Subcutaneous abdominal adipose tissue (tissue), 5 donors: Measurements from ENCODE around the gene GSDME.

Experiments used
- H3K27ac ChIP-seq: one replicate; pipeline ENCODE4 v1.7.0; 2013; ENCODE audit warnings: low read depth, mild to moderate bottlenecking, inconsistent platforms, low read length, moderate library complexity
- H3K27me3 ChIP-seq, 5 donors: one replicate each; pipeline ENCODE4 v1.7.0; 2013; ENCODE audit warnings: low read length in 5 of 5, inconsistent platforms in 1 of 5; ENCODE audit not compliant: control insufficient read depth in 5 of 5, insufficient read depth in 4 of 5
- H3K36me3 ChIP-seq, 5 donors: one replicate each; pipeline ENCODE4 v1.7.0; 2013; ENCODE audit warnings: low read length in 5 of 5; ENCODE audit not compliant: control insufficient read depth in 5 of 5, insufficient read depth in 5 of 5
- H3K4me1 ChIP-seq, 5 donors: one replicate each; pipeline ENCODE4 v1.7.0; 2013; ENCODE audit warnings: low read length in 5 of 5, mild to moderate bottlenecking in 3 of 5, moderate library complexity in 1 of 5; ENCODE audit not compliant: control insufficient read depth in 5 of 5, insufficient read depth in 5 of 5
- H3K4me3 ChIP-seq, 5 donors: one replicate each; pipeline ENCODE4 v1.7.0; 2013; ENCODE audit warnings: low read length in 5 of 5, low read depth in 1 of 5
- H3K9ac ChIP-seq, 5 donors: one replicate each; pipeline ENCODE4 v1.7.0; 2013; ENCODE audit warnings: low read length in 5 of 5, mild to moderate bottlenecking in 4 of 5, moderate library complexity in 3 of 5
- H3K9me3 ChIP-seq, 5 donors: one replicate each; pipeline ENCODE4 v1.7.0; 2013; ENCODE audit warnings: low read length in 5 of 5; ENCODE audit not compliant: control insufficient read depth in 5 of 5
- donor health status: healthy.
- donor health status: healthy.
- donor health status: healthy.
- donor health status: healthy.
- donor health status: healthy.

GSDME gene

DNA sequence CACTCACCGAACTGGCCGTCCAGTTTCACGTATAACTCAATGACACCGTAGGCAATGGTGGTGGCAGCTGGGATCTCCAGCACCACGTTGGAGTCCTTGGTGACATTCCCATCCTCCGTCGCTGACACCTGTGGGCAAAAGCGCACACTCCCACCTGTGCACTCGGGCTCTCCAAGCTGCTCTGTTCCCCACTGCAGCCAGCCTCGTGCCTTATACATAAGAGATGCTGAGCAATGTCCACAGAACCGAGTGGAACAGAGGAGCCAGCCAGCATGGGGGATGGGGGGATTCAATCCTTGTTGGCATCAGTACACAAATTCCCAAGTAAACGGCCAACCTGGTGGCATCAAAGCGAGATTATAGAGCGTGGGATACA, 40.0 kb downstream of the GSDME start:
- Histone ChIP-seq H3K27ac (no peak overlapping the region), H3K4me3 (no peak overlapping the region), H3K9ac (no peak overlapping the region), H3K27me3 (peaks cover 0 to 4% (median 0%) of the 10 kb centered on the region in 5 donors), H3K4me1 (no peaks in the 10 kb centered on the region), H3K9me3 (no peaks in the 10 kb centered on the region), H3K36me3 (no peaks in the 10 kb centered on the region)

GRCh38 chr7:24716480-24717246, 40.6 kb downstream of the GSDME start:
- H3K4me1 ChIP-seq: no peaks in the 10 kb centered on the region
- H3K27me3 ChIP-seq: peaks cover 0 to 4% (median 0%) of the 10 kb centered on the region in 5 donors
- H3K9me3 ChIP-seq: no peaks in the 10 kb centered on the region
- H3K9ac ChIP-seq: no peak overlapping the region
- H3K27ac ChIP-seq: no peak overlapping the region
- no peak overlapping the region for H3K4me3 ChIP-seq
- H3K36me3 ChIP-seq: no peaks in the 10 kb centered on the region

- H3K27ac ChIP-seq: no peak overlapping the region
These were observed 41.4 kb downstream of the GSDME start for GRCh38 chr7:24715661-24716479.

DNA sequence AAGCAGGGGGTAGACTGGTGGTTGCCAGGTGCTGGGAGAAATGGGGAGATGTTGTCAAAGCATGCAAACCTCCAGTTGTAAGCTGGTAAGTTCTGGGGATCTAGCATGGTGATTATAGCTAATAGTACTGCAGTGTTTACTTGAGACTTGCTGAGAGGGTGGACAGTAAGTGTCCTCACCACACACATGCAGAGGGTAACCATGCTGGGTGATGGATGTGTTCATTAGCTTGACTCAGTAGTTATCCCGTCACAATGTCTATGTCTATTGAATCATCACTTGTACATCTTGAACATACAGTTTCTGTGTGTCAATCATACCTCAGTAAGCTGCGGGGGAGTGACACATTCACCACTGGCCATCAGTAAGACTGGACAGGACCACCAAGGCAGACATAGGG, 42.1 kb downstream of the GSDME start:
- Histone ChIP-seq H3K36me3 (no peaks in the 10 kb centered on the region), H3K9me3 (no peaks in the 10 kb centered on the region), H3K9ac (no peak overlapping the region), H3K27ac (no peak overlapping the region), H3K4me1 (no peaks in the 10 kb centered on the region), H3K27me3 (peaks cover 0 to 4% (median 0%) of the 10 kb centered on the region in 5 donors), H3K4me3 (no peak overlapping the region)

More at GRCh38 chr7:24715661-24716479, 41.4 kb downstream of the GSDME start:
- Histone ChIP-seq H3K9ac (no peak overlapping the region), H3K36me3 (no peaks in the 10 kb centered on the region), H3K4me1 (no peaks in the 10 kb centered on the region), H3K4me3 (no peak overlapping the region), H3K9me3 (no peaks in the 10 kb centered on the region), H3K27me3 (peaks cover 0 to 4% (median 0%) of the 10 kb centered on the region in 5 donors)

DNA sequence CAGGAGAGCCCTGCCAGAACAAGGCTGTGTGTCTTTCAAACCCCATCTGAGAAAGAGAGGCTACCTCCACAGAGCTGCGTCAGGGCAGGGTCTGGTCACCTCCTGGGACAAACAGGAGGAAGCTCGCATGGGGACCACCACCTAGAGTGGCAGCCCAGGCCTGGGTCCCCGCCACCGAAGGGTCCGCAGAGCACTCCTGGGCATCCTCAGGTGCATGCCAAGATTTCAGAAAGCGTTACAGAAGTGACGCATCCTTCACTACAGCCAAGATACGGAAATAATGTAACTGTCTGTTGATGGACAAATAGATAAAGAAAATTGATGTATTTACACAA, 42.6 kb downstream of the GSDME start:
- Histone ChIP-seq H3K9me3 (no peaks in the 10 kb centered on the region), H3K9ac (no peak overlapping the region), H3K27me3 (peaks cover 0 to 4% (median 0%) of the 10 kb centered on the region in 5 donors), H3K36me3 (no peaks in the 10 kb centered on the region), H3K4me1 (no peaks in the 10 kb centered on the region), H3K27ac (no peak overlapping the region), H3K4me3 (no peak overlapping the region)

DNA sequence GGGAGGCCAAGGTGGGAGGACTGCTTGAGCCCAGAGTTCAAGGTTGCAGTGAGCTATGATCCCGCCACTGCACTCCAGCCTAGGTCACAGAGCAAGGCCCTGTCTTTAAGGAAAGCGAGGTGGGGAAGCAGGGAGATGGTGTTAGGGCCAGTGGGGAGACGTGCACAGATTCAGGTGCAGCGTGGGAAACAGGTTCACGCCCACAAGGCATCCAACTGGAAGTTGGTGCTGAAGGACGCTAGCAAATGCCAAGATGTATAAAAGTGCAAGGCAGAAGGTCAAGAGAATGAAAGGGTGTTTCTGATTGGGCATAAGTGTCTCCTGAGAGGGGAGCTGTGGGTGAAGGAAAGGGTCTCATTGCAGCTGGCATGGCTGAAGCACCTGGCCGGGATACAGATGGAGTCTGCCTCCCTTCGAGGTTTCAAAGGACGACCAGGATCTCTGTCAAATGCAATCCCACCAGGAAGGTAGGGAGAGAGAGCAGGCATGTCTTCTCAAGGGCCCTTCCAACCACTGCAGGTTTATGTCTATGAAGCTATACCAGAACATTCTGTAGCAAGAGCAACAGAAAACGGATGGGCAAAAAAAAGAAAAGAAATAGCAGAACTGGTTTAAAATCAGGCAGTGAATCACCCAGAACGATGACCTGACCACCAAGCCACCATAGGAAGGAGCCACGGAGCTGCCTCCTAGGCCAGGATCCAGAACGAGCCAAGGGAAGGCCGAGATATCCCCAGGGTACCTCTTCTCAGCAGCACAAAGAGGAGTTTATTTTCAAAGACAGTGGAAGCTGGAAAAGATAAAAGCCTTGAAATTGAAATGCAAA, 43.2 kb downstream of the GSDME start:
- H3K9me3 ChIP-seq: no peaks in the 10 kb centered on the region
- H3K9ac ChIP-seq: no peak overlapping the region
- no peaks in the 10 kb centered on the region for H3K36me3 ChIP-seq
- H3K27ac ChIP-seq: no peak overlapping the region
- H3K27me3 ChIP-seq: peaks cover 0 to 4% (median 0%) of the 10 kb centered on the region in 5 donors
- H3K4me1 ChIP-seq: no peaks in the 10 kb centered on the region
- H3K4me3 ChIP-seq: no peak overlapping the region

DNA sequence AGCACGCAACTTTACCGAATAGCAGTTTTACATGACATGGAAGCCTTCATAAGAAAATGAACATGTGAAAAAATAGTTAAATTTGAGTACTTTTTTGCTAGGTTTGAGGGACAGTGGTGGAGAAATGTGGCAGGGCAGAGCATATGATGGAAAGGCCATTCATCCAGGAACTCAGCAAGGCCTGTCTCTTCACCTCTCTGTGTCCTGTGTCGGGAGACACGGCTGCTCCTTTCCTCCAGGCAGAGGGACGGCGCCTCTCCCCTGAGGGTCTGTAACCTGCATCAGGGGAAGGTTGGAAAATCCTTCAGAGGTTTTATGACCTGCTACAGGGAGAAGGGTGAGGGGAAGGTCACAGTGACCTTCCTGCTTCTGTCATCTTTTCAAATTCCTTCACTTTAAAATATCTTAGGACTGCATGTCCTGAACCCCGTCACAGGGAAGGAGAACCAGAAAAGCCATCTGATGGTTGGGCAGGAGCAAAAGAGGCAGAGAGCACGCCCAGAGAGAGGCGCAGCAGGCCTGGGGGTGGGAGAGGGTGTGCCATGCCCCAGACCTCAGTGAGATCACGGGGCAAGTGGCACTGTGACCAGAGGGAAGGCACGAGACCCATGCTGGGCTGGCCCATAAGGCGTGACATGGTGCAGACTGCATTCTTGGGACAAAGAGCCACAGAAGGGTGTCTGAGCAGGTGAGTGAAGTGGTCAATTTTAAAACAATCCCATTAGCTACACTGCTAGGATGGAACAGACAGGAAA, 44.0 kb downstream of the GSDME start:
- Histone ChIP-seq H3K36me3 (no peaks in the 10 kb centered on the region), H3K9me3 (no peaks in the 10 kb centered on the region), H3K27me3 (peaks cover 0 to 4% (median 0%) of the 10 kb centered on the region in 5 donors), H3K9ac (no peak overlapping the region), H3K27ac (no peak overlapping the region), H3K4me1 (peaks cover 0 to under 1% (median 0%) of the 10 kb centered on the region in 5 donors), H3K4me3 (no peak overlapping the region)

DNA sequence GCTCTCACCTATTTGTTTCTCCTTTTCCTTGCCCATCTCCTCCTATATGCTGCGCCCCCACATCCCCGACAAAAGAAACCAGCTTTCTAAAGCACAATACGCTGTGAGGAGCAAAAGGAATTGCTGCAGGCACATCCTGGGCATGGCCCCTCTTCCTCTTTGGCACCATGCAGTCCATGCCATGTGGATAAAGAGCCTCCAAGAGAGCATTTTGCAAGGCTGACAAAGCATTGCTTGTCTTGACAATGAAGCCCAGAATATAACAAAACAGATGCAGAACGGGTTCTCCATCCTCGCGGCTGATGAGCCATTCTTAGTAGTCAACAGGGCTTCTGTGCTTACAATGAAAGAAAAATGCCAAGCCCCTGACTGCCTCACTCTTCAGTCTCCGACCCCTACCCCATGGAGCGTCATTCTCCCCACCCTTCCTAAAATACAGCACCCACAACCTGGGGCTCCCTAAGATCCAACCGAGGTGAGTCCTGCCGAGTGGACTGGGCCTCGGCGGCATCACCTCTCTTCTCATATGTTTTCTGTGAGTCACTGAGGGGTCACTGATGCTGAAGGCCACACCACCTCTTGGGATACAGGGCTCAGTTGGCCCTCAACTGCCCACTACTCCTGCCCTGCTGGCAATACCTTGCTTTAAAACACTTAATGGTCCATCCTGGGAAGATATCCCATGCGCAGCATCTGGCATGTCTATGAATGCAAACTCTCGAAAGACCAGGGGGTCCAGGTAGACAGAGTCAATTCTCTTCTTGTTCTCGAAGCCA, 47.5 kb downstream of the GSDME start:
- Histone ChIP-seq H3K27ac (no peak overlapping the region), H3K27me3 (peaks cover 0 to 4% (median 0%) of the 10 kb centered on the region in 5 donors), H3K4me1 (peaks cover 2 to 16% (median 13%) of the 10 kb centered on the region in 5 donors), H3K9me3 (no peaks in the 10 kb centered on the region), H3K9ac (no peak overlapping the region), H3K36me3 (no peaks in the 10 kb centered on the region), H3K4me3 (no peak overlapping the region)

GRCh38 chr7:24709051-24709450, 48.2 kb downstream of the GSDME start:
- Histone ChIP-seq H3K4me1 (peaks cover 2 to 24% (median 20%) of the 10 kb centered on the region in 5 donors), H3K4me3 (no peak overlapping the region), H3K36me3 (no peaks in the 10 kb centered on the region), H3K9ac (no peak overlapping the region), H3K27me3 (peaks cover 0 to 4% (median 0%) of the 10 kb centered on the region in 5 donors), H3K27ac (no peak overlapping the region), H3K9me3 (no peaks in the 10 kb centered on the region)
